GM18498 (cell line): ENCODE data around the gene TCEAL8.

Experiments used
- ATAC-seq: cut with Tn5 transposase; IDR thresholded peaks from one replicate; pipeline ENCODE4 v1.9.1; 2021; ENCODE audit warnings: mild to moderate bottlenecking, moderate library complexity; ENCODE audit not compliant: unreplicated experiment

Gene TCEAL8

DNA sequence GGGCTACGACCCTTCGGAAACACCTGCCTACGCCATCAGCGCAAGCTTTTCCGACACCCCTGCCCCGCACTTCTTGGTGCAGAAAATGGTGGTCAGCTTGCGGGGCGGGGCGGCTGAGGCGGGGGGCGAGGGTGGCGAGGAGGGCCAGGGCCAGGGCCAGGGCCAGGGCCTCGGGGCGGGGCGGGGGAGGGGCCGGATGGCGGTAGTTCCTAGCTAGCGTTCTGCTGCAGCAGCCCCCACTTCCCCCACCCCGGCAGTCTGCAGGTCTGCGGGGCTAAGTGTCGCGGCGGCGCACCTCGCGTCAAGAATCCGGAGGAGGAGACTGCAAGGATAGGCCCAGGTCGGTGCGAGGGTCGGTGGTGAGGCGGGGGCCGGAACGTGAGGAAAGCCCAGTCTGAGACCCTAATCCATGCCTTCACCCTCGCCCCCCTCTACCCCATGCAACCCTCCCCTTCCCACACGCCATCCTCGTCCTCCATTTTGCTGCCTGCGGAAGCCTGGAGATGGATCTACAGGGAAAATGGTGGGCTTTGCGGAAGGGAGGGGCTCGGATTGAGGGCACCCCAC is 39.4 kb downstream of the TCEAL8 start:
- ATAC-seq: peak; percentile 11

GRCh38 chrX:103214870-103215424 is 40.0 kb downstream of the TCEAL8 start, which contains the start of gene BEX4:
BEX4 (plus strand) TSS chrX:103215108; CDS start chrX:103216154, 1,046 bp downstream.
- peak; percentile 97 for ATAC-seq

DNA sequence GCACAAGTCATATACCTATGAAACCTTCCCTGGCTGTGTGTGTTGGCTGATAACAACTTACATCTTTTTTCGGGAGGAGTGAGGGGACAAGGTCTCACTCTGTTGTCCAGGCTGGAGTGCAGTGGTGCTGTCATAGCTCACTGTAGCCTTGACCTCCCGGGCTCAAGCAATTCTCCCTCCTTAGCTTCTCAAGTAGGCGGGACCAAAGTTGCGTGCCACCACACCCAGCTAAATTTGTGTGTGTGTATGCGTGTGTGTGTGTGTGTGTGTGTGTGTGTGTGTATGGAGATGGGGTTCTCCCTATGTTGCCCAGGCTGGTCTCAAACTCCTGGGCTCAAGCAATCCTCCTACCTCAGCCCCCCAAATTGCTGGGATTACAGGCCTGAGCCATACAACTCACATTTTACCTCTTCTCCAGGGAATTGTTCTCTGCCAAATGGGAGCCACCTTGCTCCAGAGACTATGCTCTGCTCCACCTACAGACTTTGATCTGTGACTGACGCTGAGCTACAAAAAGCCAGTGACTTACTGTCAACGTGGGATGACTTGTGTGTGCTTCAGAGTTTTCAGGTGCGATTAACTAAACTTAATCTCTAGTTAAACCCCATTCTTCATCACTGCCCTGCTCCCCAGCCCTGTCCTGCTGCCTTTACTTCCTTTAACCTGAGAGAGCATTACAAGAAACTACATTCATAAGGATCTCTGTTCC is 42.1 kb downstream of the TCEAL8 start:
- ATAC-seq: no peak

GRCh38 chrX:103211012-103211715 is 43.8 kb downstream of the TCEAL8 start:
- ATAC-seq: no peak

GRCh38 chrX:103210056-103210455 is 44.9 kb downstream of the TCEAL8 start:
- ATAC-seq: no peak
